Activated T-helper 1 cell treated with anti-CD3 and anti-CD28 coated beads, Interleukin-12 subunit alpha, Interleukin-12 subunit beta, Interleukin-2, Interleukin-4 antibody, amounts not matched to agents 30 ng/mL and 10 ng/mL and 1 ng/mL, durations not matched to agents 14 hours and 24 hours and 36 hours (primary cell): ENCODE results near the gene NIM1K. TPM values are rescaled to one million over a fixed set of nuclear protein-coding genes. Genes with fewer than 3 reads are reported as not detected.
A peak's percentile ranks its signal among the peaks of the same experiment; 100 is the strongest.

Experiments
- DNase-seq: peaks from one replicate; pipeline ENCODE4 v3.0.0; 2021; ENCODE audit warnings: low spot score
- H3K27ac Mint-ChIP-seq: one replicate; pipeline ENCODE4 v1.8.0; 2021; ENCODE audit warnings: mild to moderate bottlenecking, mixed read lengths
- H3K27me3 Mint-ChIP-seq: one replicate; pipeline ENCODE4 v1.8.0; 2022; ENCODE audit warnings: mild to moderate bottlenecking, moderate library complexity, mixed read lengths; ENCODE audit not compliant: insufficient read depth
- H3K36me3 Mint-ChIP-seq: one replicate; pipeline ENCODE4 v1.8.0; 2021; ENCODE audit warnings: low read depth, mixed read lengths
- H3K4me1 Mint-ChIP-seq: one replicate; pipeline ENCODE4 v1.8.0; 2021; ENCODE audit warnings: low read depth, mixed read lengths
- H3K4me3 Mint-ChIP-seq: one replicate; pipeline ENCODE4 v1.8.0; 2021; ENCODE audit warnings: mild to moderate bottlenecking, moderate library complexity, mixed read lengths
- H3K9me3 Mint-ChIP-seq: one replicate; pipeline ENCODE4 v1.8.0; 2021; ENCODE audit warnings: mixed read lengths
- intact Hi-C: fragments of 100-400 bp; cut with micrococcal nuclease; formaldehyde crosslinking; loops from one replicate; pipeline ENCODE4 v1.15.1; 2024
- total RNA-seq: library from RNA; stranded (reverse); gene quantifications from 2 replicates; pipeline ENCODE4 v1.2.3, GENCODE V29; 2022

The NIM1K gene
- total RNA-seq, 1 donor from 2014 or later: 0.67 TPM

GRCh38 chr5:43279548-43280274, 87.7 kb downstream of the NIM1K start:
- H3K4me3 Mint-ChIP-seq: no peak overlapping the region
- intact Hi-C loops: no loop called here
- no peaks in the 10 kb centered on the region for H3K27me3 Mint-ChIP-seq
- H3K36me3 Mint-ChIP-seq: no peaks in the 10 kb centered on the region
- no peak overlapping the region for H3K27ac Mint-ChIP-seq
- H3K4me1 Mint-ChIP-seq: no peaks in the 10 kb centered on the region
- no peaks in the 10 kb centered on the region for H3K9me3 Mint-ChIP-seq
- no peak for DNase-seq

- intact Hi-C loops: no loop called here
- H3K27me3 Mint-ChIP-seq: no peaks in the 10 kb centered on the region
- no peak overlapping the region for H3K27ac Mint-ChIP-seq
- peaks cover 7% of the 10 kb centered on the region for H3K36me3 Mint-ChIP-seq
- H3K9me3 Mint-ChIP-seq: no peaks in the 10 kb centered on the region
- no peaks in the 10 kb centered on the region for H3K4me1 Mint-ChIP-seq
- no peak for DNase-seq
- no peak overlapping the region for H3K4me3 Mint-ChIP-seq
Measured at GRCh38 chr5:43281840-43282658, 90.0 kb downstream of the NIM1K start.

DNA sequence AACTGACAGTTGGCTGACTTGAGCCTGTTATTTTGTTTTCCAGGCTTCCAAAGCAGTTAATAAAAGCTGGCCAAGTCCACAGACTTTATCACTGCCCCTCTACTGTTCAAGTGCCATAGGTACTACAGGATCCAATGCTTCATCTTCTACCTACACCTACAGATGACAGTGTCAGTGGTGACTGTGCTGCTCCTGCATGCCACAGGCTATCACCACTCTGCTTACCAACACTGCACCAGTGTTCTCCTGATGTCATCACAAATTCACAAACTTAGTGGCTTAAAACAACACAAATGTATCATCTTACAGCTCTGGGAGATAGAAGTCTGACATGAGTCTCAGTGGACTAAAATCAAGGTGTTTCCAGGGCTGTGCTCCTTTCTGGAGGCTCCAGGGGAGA, 94.6 kb downstream of the NIM1K start:
- H3K4me1 Mint-ChIP-seq: peaks cover 13% of the 10 kb centered on the region
- no peak overlapping the region for H3K27ac Mint-ChIP-seq
- intact Hi-C loops: no loop called here
- peaks cover 39% of the 10 kb centered on the region for H3K36me3 Mint-ChIP-seq
- H3K9me3 Mint-ChIP-seq: no peaks in the 10 kb centered on the region
- no peaks in the 10 kb centered on the region for H3K27me3 Mint-ChIP-seq
- no peak for DNase-seq
- no peak overlapping the region for H3K4me3 Mint-ChIP-seq

DNA sequence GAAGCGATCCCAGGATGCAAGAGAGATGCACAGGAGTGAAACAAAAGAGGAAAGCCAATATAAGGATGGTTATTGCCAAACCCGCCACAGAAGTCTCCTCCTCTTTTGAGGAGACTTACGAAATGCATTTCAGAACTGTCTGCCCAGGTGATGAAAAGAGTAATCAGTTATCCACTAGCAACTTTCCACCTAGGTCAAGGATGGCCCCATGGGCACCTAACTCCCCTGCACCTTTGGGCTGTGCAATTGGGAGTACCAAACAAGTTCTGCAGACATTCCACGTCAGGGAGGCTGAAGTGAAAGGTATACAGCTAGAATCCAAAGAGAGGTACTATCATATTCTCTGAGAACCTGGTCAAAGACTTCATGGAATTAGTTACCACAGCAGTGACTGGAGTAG, 95.5 kb downstream of the NIM1K start:
- Mint-ChIP-seq H3K9me3 (no peaks in the 10 kb centered on the region), H3K36me3 (peaks cover 43% of the 10 kb centered on the region), H3K27me3 (no peaks in the 10 kb centered on the region), H3K4me1 (peaks cover 14% of the 10 kb centered on the region), H3K27ac (no peak overlapping the region), H3K4me3 (no peak overlapping the region)
- intact Hi-C loops: no loop called here
- DNase-seq: no peak

- Mint-ChIP-seq H3K4me1 (peaks cover 14% of the 10 kb centered on the region), H3K27ac (no peak overlapping the region), H3K9me3 (no peaks in the 10 kb centered on the region), H3K27me3 (no peaks in the 10 kb centered on the region), H3K4me3 (no peak overlapping the region), H3K36me3 (peaks cover 45% of the 10 kb centered on the region)
- no peak for DNase-seq
- intact Hi-C loops: no loop called here
Measured at GRCh38 chr5:43288269-43288831, 96.3 kb downstream of the NIM1K start.

- intact Hi-C loops: no loop called here
- H3K27ac Mint-ChIP-seq: peak overlapping the region; percentile 64
- no peak overlapping the region for H3K4me3 Mint-ChIP-seq
- peaks cover 25% of the 10 kb centered on the region for H3K4me1 Mint-ChIP-seq
- no peak for DNase-seq
- no peaks in the 10 kb centered on the region for H3K9me3 Mint-ChIP-seq
- no peaks in the 10 kb centered on the region for H3K27me3 Mint-ChIP-seq
- peaks cover 63% of the 10 kb centered on the region for H3K36me3 Mint-ChIP-seq
Measured at GRCh38 chr5:43290726-43291125, 98.7 kb downstream of the NIM1K start.

DNA sequence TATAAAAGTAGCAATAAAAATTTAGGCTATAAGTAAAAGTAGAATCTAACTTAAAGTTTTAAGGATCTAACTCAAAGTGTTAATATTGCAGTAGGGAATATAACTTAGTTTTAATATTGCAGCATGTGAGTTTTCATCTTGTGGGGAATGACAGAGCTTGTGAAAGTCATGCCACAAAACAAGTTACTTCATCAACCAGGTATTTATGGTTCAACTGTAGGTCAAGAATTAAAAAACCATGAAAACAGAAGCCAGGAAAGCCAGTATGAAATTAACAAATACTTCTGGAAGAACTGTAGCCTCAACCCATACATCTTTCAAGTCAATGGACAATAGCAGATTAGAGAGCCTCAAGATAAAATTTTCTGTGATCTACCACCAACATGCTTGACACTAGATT, 102.2 kb downstream of the NIM1K start:
- no peaks in the 10 kb centered on the region for H3K9me3 Mint-ChIP-seq
- H3K4me3 Mint-ChIP-seq: no peak overlapping the region
- no peaks in the 10 kb centered on the region for H3K27me3 Mint-ChIP-seq
- intact Hi-C loops: no loop called here
- no peak overlapping the region for H3K27ac Mint-ChIP-seq
- H3K36me3 Mint-ChIP-seq: peaks cover 71% of the 10 kb centered on the region
- no peak for DNase-seq
- H3K4me1 Mint-ChIP-seq: peaks cover 40% of the 10 kb centered on the region

- no peaks in the 10 kb centered on the region for H3K27me3 Mint-ChIP-seq
- H3K9me3 Mint-ChIP-seq: no peaks in the 10 kb centered on the region
- H3K27ac Mint-ChIP-seq: peak overlapping the region; percentile 61
- DNase-seq: no peak
- no peak overlapping the region for H3K4me3 Mint-ChIP-seq
- peaks cover 67% of the 10 kb centered on the region for H3K36me3 Mint-ChIP-seq
- intact Hi-C loops: no loop called here
- H3K4me1 Mint-ChIP-seq: peaks cover 40% of the 10 kb centered on the region
Measured at GRCh38 chr5:43295202-43295601, 103.2 kb downstream of the NIM1K start.

- H3K4me1 Mint-ChIP-seq: peaks cover 36% of the 10 kb centered on the region
Measured at GRCh38 chr5:43296835-43297234, 104.8 kb downstream of the NIM1K start.

GRCh38 chr5:43298443-43298842, 106.4 kb downstream of the NIM1K start:
- intact Hi-C loops: no loop called here
- H3K4me1 Mint-ChIP-seq: peaks cover 52% of the 10 kb centered on the region
- no peak overlapping the region for H3K4me3 Mint-ChIP-seq
- no peaks in the 10 kb centered on the region for H3K27me3 Mint-ChIP-seq
- no peak overlapping the region for H3K27ac Mint-ChIP-seq
- no peaks in the 10 kb centered on the region for H3K9me3 Mint-ChIP-seq
- DNase-seq: no peak
- peaks cover 70% of the 10 kb centered on the region for H3K36me3 Mint-ChIP-seq

More at GRCh38 chr5:43296835-43297234, 104.8 kb downstream of the NIM1K start:
- Mint-ChIP-seq H3K9me3 (no peaks in the 10 kb centered on the region), H3K4me3 (no peak overlapping the region), H3K36me3 (peaks cover 62% of the 10 kb centered on the region), H3K27me3 (no peaks in the 10 kb centered on the region), H3K27ac (peak overlapping the region; percentile 6)
- intact Hi-C loops: no loop called here
- DNase-seq: no peak

- Mint-ChIP-seq H3K4me1 (peaks cover 56% of the 10 kb centered on the region), H3K4me3 (no peak overlapping the region), H3K9me3 (no peaks in the 10 kb centered on the region), H3K27ac (peak overlapping the region; percentile 55), H3K27me3 (no peaks in the 10 kb centered on the region), H3K36me3 (peaks cover 69% of the 10 kb centered on the region)
- DNase-seq: no peak
- intact Hi-C loops: no loop called here
Measured at GRCh38 chr5:43300112-43300511, 108.1 kb downstream of the NIM1K start.

GRCh38 chr5:43301653-43302091, 109.6 kb downstream of the NIM1K start:
- no peak for DNase-seq
- H3K4me3 Mint-ChIP-seq: no peak overlapping the region
- H3K4me1 Mint-ChIP-seq: peaks cover 59% of the 10 kb centered on the region
- peaks cover 64% of the 10 kb centered on the region for H3K36me3 Mint-ChIP-seq
- H3K27me3 Mint-ChIP-seq: no peaks in the 10 kb centered on the region
- H3K9me3 Mint-ChIP-seq: no peaks in the 10 kb centered on the region
- intact Hi-C loops: no loop called here
- peak overlapping the region; percentile 65 for H3K27ac Mint-ChIP-seq

DNA sequence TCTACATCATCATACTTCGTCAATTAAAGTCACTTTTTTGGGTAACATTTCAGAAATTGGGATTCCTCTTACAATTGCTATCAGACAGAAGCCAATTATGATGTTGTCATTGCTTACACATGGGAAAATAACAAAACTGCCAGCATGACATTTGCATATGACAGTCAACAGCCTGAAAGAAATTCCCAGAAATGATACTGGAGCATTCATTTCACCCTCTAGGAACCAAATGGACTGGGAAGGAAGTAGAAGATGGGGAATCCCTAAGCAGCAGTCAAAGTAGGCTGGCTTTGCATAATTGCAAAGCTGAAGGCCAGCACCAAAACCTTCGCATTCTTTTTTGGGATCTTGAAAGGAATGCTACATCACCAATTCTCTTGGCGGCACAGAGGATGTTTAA, 110.5 kb downstream of the NIM1K start:
- intact Hi-C loops: no loop called here
- peak overlapping the region; percentile 65 for H3K27ac Mint-ChIP-seq
- H3K4me3 Mint-ChIP-seq: no peak overlapping the region
- H3K36me3 Mint-ChIP-seq: peaks cover 60% of the 10 kb centered on the region
- no peaks in the 10 kb centered on the region for H3K27me3 Mint-ChIP-seq
- H3K4me1 Mint-ChIP-seq: peaks cover 61% of the 10 kb centered on the region
- H3K9me3 Mint-ChIP-seq: no peaks in the 10 kb centered on the region
- no peak for DNase-seq
